Endothelial cell of umbilical vein (primary cell): ENCODE data around the gene LAPTM4A.

Experiments
- EZH2 ChIP-seq: IDR thresholded peaks from 2 replicates; pipeline ENCODE4 v1.6.1; 2012; ENCODE audit warnings: borderline replicate concordance, low read depth, mild to moderate bottlenecking, moderate library complexity, low read length, inconsistent platforms; ENCODE audit not compliant: severe bottlenecking
- POLR2A ChIP-seq: IDR thresholded peaks from 2 replicates; pipeline ENCODE4 v1.6.1; 2012; ENCODE audit warnings: low read depth, mild to moderate bottlenecking, control low read depth, low read length
- POLR2AphosphoS5 ChIP-seq: IDR thresholded peaks from 2 replicates; pipeline ENCODE4 v1.6.1; 2012; ENCODE audit warnings: low read depth, mild to moderate bottlenecking, control low read depth, low read length, moderate library complexity; ENCODE audit not compliant: insufficient read depth
- TF ChIP-seq, protein P1 (sequence below), 2 donors: IDR thresholded peaks; 1 replicate in 1 of 2; 2 replicates in 1 of 2; pipeline ENCODE4 v1.5.1; 2011; ENCODE audit warnings: low read length in 2 of 2, mild to moderate bottlenecking in 2 of 2, moderate library complexity in 2 of 2, control low read depth in 1 of 2, inconsistent platforms in 1 of 2, low read depth in 1 of 2; ENCODE audit not compliant: insufficient read depth in 1 of 2; ENCODE audit errors: extremely low read depth in 1 of 2
- TF ChIP-seq, protein P2 (sequence below): IDR thresholded peaks from 2 replicates; pipeline ENCODE4 v1.6.1; 2011; ENCODE audit not compliant: insufficient read depth, insufficient read length

DNA sequence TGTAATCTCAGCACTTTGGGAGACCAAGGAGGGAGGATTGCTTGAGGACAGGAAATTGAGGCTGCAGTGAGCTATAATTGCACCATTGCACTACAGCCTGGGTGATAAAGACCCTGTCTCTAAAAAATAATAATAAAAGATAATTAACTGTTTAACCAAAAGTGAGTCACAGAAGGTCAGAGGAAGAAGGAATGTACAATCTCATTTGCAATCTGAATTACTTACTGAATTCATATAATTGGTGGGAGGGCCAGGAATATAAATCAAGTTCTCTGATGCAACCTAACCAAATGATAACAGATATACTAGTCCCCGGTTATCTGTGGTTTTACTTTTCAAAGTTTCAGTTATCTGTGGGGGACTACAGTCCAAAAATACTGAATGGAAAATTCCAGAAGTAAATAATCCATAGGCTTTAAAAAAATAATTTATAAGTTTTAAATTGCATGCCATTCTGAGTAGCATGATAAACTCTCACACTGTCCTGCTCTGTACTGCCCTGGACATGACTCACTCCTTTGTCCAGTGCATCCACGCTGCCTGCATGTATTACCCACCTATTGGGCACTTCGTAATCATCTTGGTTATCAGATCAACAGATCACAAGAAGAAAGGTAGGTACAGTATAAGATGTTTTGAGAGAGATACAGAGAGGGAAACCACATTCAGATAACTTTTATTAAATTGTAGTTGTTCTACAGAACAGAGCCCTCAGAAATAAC is 26.2 kb downstream of the LAPTM4A start:
- TF ChIP-seq, protein P1, sequence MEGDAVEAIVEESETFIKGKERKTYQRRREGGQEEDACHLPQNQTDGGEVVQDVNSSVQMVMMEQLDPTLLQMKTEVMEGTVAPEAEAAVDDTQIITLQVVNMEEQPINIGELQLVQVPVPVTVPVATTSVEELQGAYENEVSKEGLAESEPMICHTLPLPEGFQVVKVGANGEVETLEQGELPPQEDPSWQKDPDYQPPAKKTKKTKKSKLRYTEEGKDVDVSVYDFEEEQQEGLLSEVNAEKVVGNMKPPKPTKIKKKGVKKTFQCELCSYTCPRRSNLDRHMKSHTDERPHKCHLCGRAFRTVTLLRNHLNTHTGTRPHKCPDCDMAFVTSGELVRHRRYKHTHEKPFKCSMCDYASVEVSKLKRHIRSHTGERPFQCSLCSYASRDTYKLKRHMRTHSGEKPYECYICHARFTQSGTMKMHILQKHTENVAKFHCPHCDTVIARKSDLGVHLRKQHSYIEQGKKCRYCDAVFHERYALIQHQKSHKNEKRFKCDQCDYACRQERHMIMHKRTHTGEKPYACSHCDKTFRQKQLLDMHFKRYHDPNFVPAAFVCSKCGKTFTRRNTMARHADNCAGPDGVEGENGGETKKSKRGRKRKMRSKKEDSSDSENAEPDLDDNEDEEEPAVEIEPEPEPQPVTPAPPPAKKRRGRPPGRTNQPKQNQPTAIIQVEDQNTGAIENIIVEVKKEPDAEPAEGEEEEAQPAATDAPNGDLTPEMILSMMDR (IDR thresholded peaks at IDR 0.05; ENCODE audit: extremely low read depth in 1 of 2, insufficient read depth in 1 of 2, low read depth in 1 of 2, low read length in 2 of 2): no peak
- TF ChIP-seq POLR2A (no peak), EZH2 (no peak), POLR2AphosphoS5 (no peak)
- TF ChIP-seq, protein P2, sequence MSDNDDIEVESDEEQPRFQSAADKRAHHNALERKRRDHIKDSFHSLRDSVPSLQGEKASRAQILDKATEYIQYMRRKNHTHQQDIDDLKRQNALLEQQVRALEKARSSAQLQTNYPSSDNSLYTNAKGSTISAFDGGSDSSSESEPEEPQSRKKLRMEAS: no peak
